ENCODE results near the gene PLEKHO2.

- no peak for TF ChIP-seq REST (IDR thresholded peaks at IDR 0.05)
- TF ChIP-seq CTCF (IDR thresholded peaks at IDR 0.05), result no peak
- no peak for TF ChIP-seq RAD21 (conservative IDR thresholded peaks at IDR 0.05 in 1 of 2, IDR thresholded peaks at IDR 0.05 in 1 of 2)
These were observed 16.7 kb upstream of the PLEKHO2 start for GRCh38 chr15:64824929-64825430.
